GM12891 (cell line): Measurements from ENCODE around the gene TMCC1.

Experiments
- DNase-seq: peaks from one replicate; pipeline ENCODE4 v3.0.0; 2011; ENCODE audit warnings: low spot score; ENCODE audit not compliant: insufficient read length
- FAIRE-seq: peaks from 2 replicates; lab custom pipeline; 2011; peaks lifted over from hg19 to GRCh38; lab: Jason Lieb, UNC
- PAX5 ChIP-seq: IDR thresholded peaks from 2 replicates; pipeline ENCODE4 v1.6.1; 2011; ENCODE audit warnings: low read length, moderate library complexity, mild to moderate bottlenecking; ENCODE audit not compliant: insufficient read depth, severe bottlenecking
- POLR2A ChIP-seq: IDR thresholded peaks from 2 replicates; pipeline ENCODE4 v1.6.1; 2011; ENCODE audit warnings: low read depth, low read length, control low read depth
- POLR2AphosphoS5 ChIP-seq: IDR thresholded peaks from 2 replicates; pipeline ENCODE4 v1.6.1; 2011; ENCODE audit warnings: low read depth, low read length, control low read depth
- POU2F2 ChIP-seq: IDR thresholded peaks from 2 replicates; pipeline ENCODE4 v1.6.1; 2011; ENCODE audit warnings: low read depth, mild to moderate bottlenecking, control low read depth, low read length, moderate library complexity
- SPI1 ChIP-seq: IDR thresholded peaks from 2 replicates; pipeline ENCODE4 v1.6.1; 2011; ENCODE audit warnings: low read depth, low read length, control low read depth
- TAF1 ChIP-seq: IDR thresholded peaks from 2 replicates; pipeline ENCODE4 v1.6.1; 2011; ENCODE audit warnings: low read depth, low read length, control low read depth

TMCC1 gene

GRCh38 chr3:129822679-129823078 is 70.8 kb downstream of the TMCC1 start:
- FAIRE-seq, result peak; percentile 5
- DNase-seq, result no peak
- TF ChIP-seq TAF1 (no peak), POLR2AphosphoS5 (no peak), POLR2A (no peak), POU2F2 (no peak), SPI1 (no peak), PAX5 (no peak)

GRCh38 chr3:129822241-129822640 is 71.3 kb downstream of the TMCC1 start:
- TF ChIP-seq POLR2A, result no peak
- TF ChIP-seq POLR2AphosphoS5, result no peak
- TF ChIP-seq SPI1, result no peak
- no peak for TF ChIP-seq POU2F2
- TF ChIP-seq PAX5, result no peak
- no peak for TF ChIP-seq TAF1
- no peak for FAIRE-seq
- DNase-seq, result no peak

GRCh38 chr3:129820587-129820986 is 72.9 kb downstream of the TMCC1 start:
- DNase-seq, result no peak
- no peak for TF ChIP-seq POLR2AphosphoS5
- no peak for TF ChIP-seq TAF1
- peak; percentile 54 for TF ChIP-seq SPI1
- FAIRE-seq, result no peak

- no peak for TF ChIP-seq PAX5
- FAIRE-seq (no peak), DNase-seq (no peak)
These were observed 80.9 kb downstream of the TMCC1 start for GRCh38 chr3:129812589-129812988.

GRCh38 chr3:129809297-129809696 is 84.2 kb downstream of the TMCC1 start:
- TF ChIP-seq SPI1 (no peak), TAF1 (no peak), PAX5 (no peak), POLR2A (no peak), POLR2AphosphoS5 (no peak), POU2F2 (no peak)
- FAIRE-seq, result no peak
- DNase-seq, result no peak

- TF ChIP-seq PAX5 (no peak), POLR2AphosphoS5 (no peak), POU2F2 (no peak), SPI1 (no peak), TAF1 (no peak), POLR2A (no peak)
- FAIRE-seq (no peak), DNase-seq (no peak)
These were observed 97.4 kb downstream of the TMCC1 start for GRCh38 chr3:129796146-129796545.

GRCh38 chr3:129795186-129796010 is 98.1 kb downstream of the TMCC1 start:
- DNase-seq (no peak), FAIRE-seq (peak; percentile 62)
- TF ChIP-seq TAF1 (no peak), PAX5 (no peak)

- DNase-seq, result no peak
- FAIRE-seq, result peak; percentile 81
- TF ChIP-seq POLR2AphosphoS5 (no peak), POU2F2 (no peak), POLR2A (no peak), SPI1 (no peak), TAF1 (no peak), PAX5 (no peak)
These were observed 99.0 kb downstream of the TMCC1 start for GRCh38 chr3:129794311-129795185.

GRCh38 chr3:129793942-129794310 is 99.6 kb downstream of the TMCC1 start:
- DNase-seq (no peak), FAIRE-seq (no peak)
- no peak for TF ChIP-seq TAF1
- TF ChIP-seq SPI1, result no peak
- TF ChIP-seq POU2F2, result no peak
- TF ChIP-seq POLR2A, result no peak
- no peak for TF ChIP-seq POLR2AphosphoS5
- no peak for TF ChIP-seq PAX5

- no peak for TF ChIP-seq POLR2A
- no peak for TF ChIP-seq POLR2AphosphoS5
- TF ChIP-seq SPI1, result no peak
- no peak for TF ChIP-seq PAX5
- TF ChIP-seq POU2F2, result no peak
- no peak for TF ChIP-seq TAF1
- DNase-seq, result no peak
- FAIRE-seq, result no peak
These were observed 100.2 kb downstream of the TMCC1 start for GRCh38 chr3:129793319-129793718.

- FAIRE-seq, result no peak
- no peak for DNase-seq
- TF ChIP-seq SPI1 (no peak), POLR2AphosphoS5 (no peak), PAX5 (no peak), POLR2A (no peak), TAF1 (no peak), POU2F2 (no peak)
These were observed 110.0 kb downstream of the TMCC1 start for GRCh38 chr3:129783470-129783869.
